Mesodermal cell (in vitro differentiated cells): ENCODE data around the gene DNPH1.

Experiments used
- H3K27ac ChIP-seq: 2 replicates; pipeline ENCODE4 v1.7.0; 2013; ENCODE audit warnings: mild to moderate bottlenecking, low read depth, low read length, moderate library complexity; ENCODE audit not compliant: severe bottlenecking
- H3K36me3 ChIP-seq: 2 replicates; pipeline ENCODE4 v1.7.1; 2013; ENCODE audit warnings: mild to moderate bottlenecking, low read length, moderate library complexity; ENCODE audit not compliant: control insufficient read depth, insufficient read depth
- H3K4me1 ChIP-seq: one replicate; pipeline ENCODE4 v1.7.1; 2013; ENCODE audit warnings: mild to moderate bottlenecking, low read length; ENCODE audit not compliant: insufficient read depth, control insufficient read depth, poor library complexity, severe bottlenecking
- H3K4me3 ChIP-seq: 2 replicates; pipeline ENCODE4 v1.7.0; 2013; ENCODE audit warnings: low read length, control low read depth, mild to moderate bottlenecking; ENCODE audit not compliant: insufficient read depth, poor library complexity, severe bottlenecking; ENCODE audit errors: extremely low read depth
- H3K9me3 ChIP-seq: 2 replicates; pipeline ENCODE4 v1.7.1; 2013; ENCODE audit warnings: mild to moderate bottlenecking, low read length, moderate library complexity; ENCODE audit not compliant: control insufficient read depth
- WGBS, 2 experiments: methylation state at CpG; one replicate each; pipeline ENCODE4 v1.1.5; 2013; ENCODE audit warnings: missing lambda C conversion rate in 2 of 2; ENCODE audit not compliant: insufficient coverage in 2 of 2; 5-methylcytosine and 5-hydroxymethylcytosine counted together

The DNPH1 gene

DNA sequence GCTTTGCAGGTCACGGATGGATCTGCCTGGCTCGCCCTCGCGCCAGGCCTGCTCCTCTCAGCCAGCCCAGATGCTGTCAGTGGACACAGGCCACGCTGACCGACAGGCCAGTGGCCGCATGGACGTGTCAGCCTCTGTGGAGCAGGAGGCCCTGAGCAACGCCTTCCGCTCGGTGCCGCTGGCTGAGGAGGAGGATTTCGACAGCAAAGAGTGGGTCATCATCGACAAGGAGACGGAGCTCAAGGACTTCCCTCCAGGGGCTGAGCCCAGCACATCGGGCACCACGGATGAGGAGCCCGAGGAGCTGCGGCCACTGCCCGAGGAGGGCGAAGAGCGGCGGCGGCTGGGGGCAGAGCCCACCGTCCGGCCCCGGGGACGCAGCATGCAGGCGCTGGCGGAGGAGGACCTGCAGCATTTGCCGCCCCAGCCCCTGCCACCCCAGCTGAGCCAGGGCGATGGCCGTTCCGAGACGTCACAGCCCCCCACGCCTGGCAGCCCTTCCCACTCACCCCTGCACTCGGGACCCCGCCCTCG, 33.6 kb upstream of the DNPH1 start:
- 92% methylated on average over 35 to 37 of the region's 39 CpGs for WGBS, 2 experiments
- Histone ChIP-seq H3K4me3 (no peak overlapping the region), H3K9me3 (no peaks in the 10 kb centered on the region), H3K27ac (no peak overlapping the region), H3K36me3 (no peaks in the 10 kb centered on the region), H3K4me1 (peaks cover 3% of the 10 kb centered on the region)

DNA sequence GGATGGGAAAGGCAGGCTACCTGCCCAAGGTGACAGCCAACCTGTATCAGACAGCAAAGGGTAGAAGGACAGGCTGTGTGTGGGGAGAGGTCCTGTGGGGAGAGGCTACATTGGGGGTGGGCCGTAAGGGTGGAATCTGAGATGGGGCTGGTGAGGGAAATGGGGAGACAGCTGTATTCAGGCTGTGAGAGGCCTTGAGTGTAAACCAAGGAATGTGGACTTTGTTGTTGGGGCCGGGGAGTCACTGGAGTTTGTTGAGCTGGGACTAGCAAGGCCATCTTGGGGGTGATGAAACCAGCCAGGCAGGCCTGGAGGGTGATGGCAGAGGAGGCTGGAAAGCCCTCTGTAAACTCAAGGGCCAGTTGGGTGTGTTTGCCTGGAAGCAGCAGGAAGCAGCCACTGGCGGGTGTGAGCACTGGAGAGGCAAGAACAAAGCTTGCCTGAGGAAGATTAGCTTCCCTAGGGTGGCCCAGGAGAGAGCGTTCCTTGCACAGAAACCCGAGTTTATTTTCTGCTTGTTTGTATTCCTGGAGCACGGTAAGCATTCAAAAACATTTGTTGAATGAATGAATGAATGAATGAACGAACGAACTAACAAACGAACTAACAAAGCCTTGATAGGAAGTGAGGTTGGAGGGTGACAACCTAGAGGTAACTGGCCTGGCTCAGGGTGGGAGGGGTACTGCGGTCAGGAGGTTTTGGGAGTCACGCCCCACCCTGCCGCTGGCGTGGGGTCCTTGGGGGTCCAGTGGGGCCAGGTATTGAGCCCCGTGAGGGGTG, 32.9 kb upstream of the DNPH1 start:
- H3K4me1 ChIP-seq: no peaks in the 10 kb centered on the region
- no peaks in the 10 kb centered on the region for H3K9me3 ChIP-seq
- H3K27ac ChIP-seq: no peak overlapping the region
- 86 to 94% methylated on average over 14 of the region's 14 CpGs for WGBS, 2 experiments
- no peak overlapping the region for H3K4me3 ChIP-seq
- no peaks in the 10 kb centered on the region for H3K36me3 ChIP-seq

- H3K27ac ChIP-seq: no peak overlapping the region
- H3K4me1 ChIP-seq: no peaks in the 10 kb centered on the region
- WGBS, 2 experiments: 82 to 100% methylated on average over 2 to 4 of the region's 5 CpGs
- H3K9me3 ChIP-seq: no peaks in the 10 kb centered on the region
- H3K36me3 ChIP-seq: no peaks in the 10 kb centered on the region
- H3K4me3 ChIP-seq: no peak overlapping the region
Observed at GRCh38 chr6:43261198-43261597, 31.9 kb upstream of the DNPH1 start.

GRCh38 chr6:43260791-43261190, 31.5 kb upstream of the DNPH1 start:
- Histone ChIP-seq H3K36me3 (no peaks in the 10 kb centered on the region), H3K4me3 (no peak overlapping the region), H3K9me3 (no peaks in the 10 kb centered on the region), H3K4me1 (no peaks in the 10 kb centered on the region), H3K27ac (no peak overlapping the region)
- WGBS, 2 experiments: 94 to 97% methylated on average over 2 to 3 of the region's 4 CpGs

- Histone ChIP-seq H3K27ac (no peak overlapping the region), H3K4me1 (peaks cover 3% of the 10 kb centered on the region), H3K9me3 (no peaks in the 10 kb centered on the region), H3K36me3 (no peaks in the 10 kb centered on the region), H3K4me3 (no peak overlapping the region)
- 94 to 95% methylated on average over 21 to 24 of the region's 30 CpGs for WGBS, 2 experiments
Observed at GRCh38 chr6:43258807-43259686, 29.8 kb upstream of the DNPH1 start.

- no peak overlapping the region for H3K4me3 ChIP-seq
- 71 to 73% methylated on average over 2 to 3 of the region's 4 CpGs for WGBS, 2 experiments
- H3K9me3 ChIP-seq: no peaks in the 10 kb centered on the region
- no peak overlapping the region for H3K27ac ChIP-seq
- no peaks in the 10 kb centered on the region for H3K36me3 ChIP-seq
- H3K4me1 ChIP-seq: peaks cover 3% of the 10 kb centered on the region
Observed at GRCh38 chr6:43258180-43258579, 28.9 kb upstream of the DNPH1 start.

GRCh38 chr6:43257367-43258145, 28.3 kb upstream of the DNPH1 start:
- H3K36me3 ChIP-seq: no peaks in the 10 kb centered on the region
- no peak overlapping the region for H3K4me3 ChIP-seq
- no peak overlapping the region for H3K27ac ChIP-seq
- no peaks in the 10 kb centered on the region for H3K9me3 ChIP-seq
- H3K4me1 ChIP-seq: peaks cover 3% of the 10 kb centered on the region
- 85 to 88% methylated on average over 10 to 11 of the region's 12 CpGs for WGBS, 2 experiments

GRCh38 chr6:43256670-43257366, 27.5 kb upstream of the DNPH1 start:
- no peaks in the 10 kb centered on the region for H3K36me3 ChIP-seq
- WGBS, 2 experiments: 88 to 96% methylated on average over 6 to 7 of the region's 9 CpGs
- H3K4me1 ChIP-seq: peaks cover 3% of the 10 kb centered on the region
- no peak overlapping the region for H3K27ac ChIP-seq
- H3K9me3 ChIP-seq: no peaks in the 10 kb centered on the region
- H3K4me3 ChIP-seq: no peak overlapping the region

GRCh38 chr6:43255408-43256054, 26.2 kb upstream of the DNPH1 start:
- no peaks in the 10 kb centered on the region for H3K36me3 ChIP-seq
- H3K4me3 ChIP-seq: no peak overlapping the region
- H3K9me3 ChIP-seq: no peaks in the 10 kb centered on the region
- peaks cover 3% of the 10 kb centered on the region for H3K4me1 ChIP-seq
- no peak overlapping the region for H3K27ac ChIP-seq
- WGBS, 2 experiments: 87 to 90% methylated on average over 7 of the region's 11 CpGs
